Epidermal melanocyte (primary cell): ENCODE measurements around the gene FMOD.

Experiments
- DNase-seq: peaks from one replicate; pipeline ENCODE4 v3.0.0; 2011; ENCODE audit warnings: low spot score; ENCODE audit not compliant: insufficient read length

Gene FMOD

DNA sequence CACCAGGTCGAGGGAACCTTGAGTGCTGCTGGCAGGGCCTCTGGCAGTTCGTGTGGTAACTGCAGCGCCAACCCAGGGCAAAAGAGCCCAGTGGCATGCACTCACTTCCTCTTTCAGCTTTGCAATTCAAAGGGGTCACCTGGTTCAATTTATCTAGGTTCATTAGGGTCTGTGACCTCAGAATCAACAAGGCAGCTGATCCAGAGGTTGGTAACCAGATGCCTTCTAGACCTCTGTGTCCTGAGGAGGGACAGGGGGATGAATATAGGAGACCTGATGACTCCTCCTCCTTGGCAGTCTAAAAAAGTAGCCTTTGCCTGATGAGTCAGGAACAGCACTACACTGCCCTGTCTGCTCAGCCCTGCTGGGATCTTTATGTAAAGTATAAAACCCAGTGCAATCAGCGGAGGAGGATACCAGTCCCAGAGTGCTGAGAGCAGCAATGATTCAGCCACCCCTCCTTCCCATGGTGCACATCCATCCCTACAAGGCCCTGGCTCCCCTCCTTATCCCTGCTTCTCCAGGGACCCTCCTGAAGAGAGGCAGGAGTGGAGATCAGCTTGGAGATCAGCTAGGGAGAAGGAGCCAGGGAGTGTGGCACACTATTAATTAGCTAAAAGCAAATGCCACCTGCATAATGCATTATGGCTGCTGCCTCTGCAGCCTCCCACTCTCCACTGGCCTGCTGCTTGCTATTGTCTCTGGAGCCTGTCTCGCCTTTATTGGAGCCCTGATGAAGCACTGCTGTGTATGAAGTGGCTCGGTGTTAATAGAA, 11.2 kb upstream of the FMOD start:
- no peak for DNase-seq

DNA sequence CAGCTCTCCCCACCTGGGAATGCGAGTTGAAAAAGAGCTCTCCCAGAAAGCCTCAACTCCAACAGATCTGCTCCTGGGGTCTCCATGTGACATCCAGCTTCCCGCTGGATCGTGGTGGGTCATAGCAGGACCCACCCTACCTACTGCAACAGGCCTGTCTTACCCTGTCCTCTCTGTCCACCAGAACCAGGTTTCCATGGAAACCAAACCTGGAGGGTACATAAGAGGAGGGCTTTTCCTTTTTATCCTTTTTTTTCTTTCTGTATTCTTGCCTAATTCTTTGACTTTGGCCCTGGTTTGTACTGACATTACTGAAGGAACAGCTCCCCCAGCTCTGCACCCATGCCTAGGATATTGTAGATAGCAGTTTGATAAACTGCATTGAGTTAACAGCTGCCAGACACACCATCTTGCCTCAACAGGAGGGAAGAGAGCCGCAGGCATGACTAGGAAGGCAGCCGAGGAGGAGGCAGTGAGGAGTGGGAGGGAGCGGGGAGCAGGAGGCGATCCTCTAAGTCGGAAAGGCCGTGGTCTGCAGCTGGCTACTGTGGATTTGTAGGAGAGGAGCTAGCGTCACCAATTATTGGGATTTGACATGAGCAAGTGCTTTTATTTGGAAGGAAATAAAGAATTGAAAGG, 9.7 kb upstream of the FMOD start:
- DNase-seq = no peak

DNA sequence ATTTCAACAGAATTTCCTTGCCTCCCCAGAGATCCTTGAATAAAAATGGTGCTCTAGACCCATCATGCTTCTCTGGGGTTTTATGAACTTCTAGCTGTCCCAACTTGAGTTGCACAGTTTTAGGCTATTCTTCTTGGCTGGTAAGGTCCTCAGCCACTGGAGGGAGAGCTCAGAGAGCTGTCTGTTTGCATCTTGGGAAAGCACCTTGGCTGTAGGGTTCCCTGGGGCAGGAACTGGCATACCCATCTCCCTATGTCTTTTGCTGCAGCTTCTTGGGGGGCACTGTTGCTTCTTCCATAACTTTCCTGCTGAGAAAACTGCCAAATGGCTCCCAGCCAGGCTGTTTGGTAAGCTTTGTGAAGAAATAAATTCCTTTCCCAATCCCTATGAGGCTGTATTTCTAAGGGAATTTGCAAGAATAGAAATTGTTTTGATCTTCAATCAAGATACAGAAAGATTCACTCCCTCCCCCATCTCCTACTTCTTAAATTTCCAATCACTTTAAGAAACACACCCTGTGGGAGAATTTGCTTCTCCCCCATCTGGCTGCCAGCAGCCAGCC, 8.2 kb upstream of the FMOD start:
- no peak for DNase-seq

DNA sequence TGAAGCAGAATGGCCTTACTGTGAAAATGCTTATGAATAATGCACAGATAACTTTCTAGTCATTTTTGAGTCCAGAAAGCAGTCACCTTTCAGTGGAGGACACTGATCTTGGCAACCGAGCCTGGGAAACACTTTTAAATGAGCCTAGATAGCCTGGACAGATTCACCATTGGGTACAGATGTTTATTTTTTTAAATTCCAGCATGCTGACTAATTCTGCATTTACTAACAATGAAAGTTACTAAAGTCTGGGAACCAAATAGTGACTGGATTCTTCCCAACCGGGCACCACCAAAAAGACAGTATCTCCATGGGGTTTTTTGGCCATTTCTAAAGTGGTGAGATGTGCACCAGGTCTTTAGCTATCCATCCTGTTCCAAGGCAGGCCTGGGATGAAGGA, 3.3 kb upstream of the FMOD start:
- DNase-seq = peak; percentile 36

DNA sequence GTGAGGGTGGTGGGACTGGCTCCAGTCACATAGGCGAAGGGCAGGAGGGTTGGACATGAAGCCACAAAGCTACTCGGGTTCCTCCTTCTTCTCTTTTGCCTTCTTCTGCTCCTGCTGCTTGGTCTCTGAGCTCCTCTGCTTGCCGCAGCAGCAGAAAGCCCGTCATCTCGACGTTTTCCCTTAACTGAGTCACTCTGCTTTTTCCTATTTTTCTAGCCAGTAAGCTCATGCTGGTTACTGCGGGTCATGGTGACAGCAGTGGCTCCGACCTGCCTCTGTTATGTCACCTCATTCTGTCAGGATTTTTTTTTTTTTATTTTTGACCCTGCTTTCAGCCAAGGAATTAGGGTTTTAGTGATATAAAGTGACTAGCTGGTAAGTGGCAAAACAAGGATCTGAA, 2.6 kb upstream of the FMOD start:
- no peak for DNase-seq

DNA sequence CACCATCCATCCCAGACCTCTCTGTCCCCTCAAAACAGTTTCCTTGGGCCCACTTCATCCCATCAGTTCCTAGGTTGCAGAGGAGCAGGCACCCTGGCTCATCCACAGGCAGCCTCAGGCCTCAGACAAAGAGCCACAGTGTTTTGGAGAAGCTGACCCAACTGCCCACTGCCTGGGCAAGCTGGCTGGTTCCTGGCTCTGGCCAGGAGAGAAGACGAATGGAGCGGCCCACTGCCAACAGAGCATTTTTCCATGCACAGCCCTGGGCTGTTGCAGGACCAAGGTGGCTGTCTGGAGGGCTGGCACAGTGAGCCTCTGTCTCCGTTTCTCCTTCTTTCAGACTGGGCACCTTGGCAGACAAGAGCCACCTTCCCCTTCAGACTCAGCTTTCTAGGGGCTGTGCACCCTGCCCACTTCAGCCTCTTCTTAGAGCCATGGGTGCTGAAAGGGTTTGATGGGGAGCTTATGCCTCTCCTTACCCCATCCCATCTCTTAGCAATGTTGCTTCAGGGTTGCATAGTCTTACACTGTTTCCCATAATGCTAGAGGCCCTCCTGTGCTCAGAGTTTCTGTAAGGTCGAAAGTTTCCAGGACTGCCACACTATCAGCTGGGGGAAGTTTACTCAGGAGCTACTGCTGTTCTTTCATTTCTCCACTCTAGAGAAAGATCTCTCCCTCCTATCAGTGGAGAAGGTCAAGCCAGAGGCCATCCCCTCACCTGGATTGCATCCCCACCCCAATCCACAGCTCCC, 973 bp downstream of the FMOD start:
- no peak for DNase-seq

DNA sequence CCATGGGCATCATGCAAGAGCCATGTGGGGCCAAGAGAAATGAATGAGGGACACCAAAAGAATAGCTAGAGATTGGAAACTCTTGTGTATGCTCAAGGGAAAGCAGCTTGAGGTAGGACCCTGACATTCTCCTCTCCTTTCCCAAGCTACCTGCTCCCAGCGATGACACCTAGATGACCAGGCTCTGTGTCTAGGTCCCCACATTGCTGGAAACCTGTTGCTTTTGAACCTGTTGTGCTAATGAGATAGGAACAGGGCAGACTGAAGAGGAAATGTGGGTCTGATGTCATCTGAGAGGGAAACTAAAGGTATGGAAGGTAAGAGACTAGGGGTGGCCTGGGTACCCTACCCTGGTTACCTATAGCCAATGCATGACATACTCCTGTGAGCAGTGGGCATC, 1.8 kb downstream of the FMOD start:
- DNase-seq = no peak

DNA sequence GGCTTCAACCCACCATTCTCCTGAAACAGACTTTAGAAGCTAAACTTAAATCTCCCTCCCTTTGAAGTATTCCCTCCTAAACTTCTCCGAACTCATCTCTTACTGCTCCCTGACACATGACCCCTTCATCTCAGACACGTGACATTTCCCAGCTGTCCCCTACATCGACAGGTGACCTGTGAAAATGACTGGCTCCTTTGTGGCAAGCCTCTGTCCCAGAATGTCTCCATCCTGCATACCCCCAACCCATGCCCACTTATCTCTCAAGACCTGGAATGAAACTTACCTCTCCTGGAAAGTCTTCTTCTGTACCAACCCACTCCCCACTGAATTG, 4.2 kb downstream of the FMOD start:
- no peak for DNase-seq

DNA sequence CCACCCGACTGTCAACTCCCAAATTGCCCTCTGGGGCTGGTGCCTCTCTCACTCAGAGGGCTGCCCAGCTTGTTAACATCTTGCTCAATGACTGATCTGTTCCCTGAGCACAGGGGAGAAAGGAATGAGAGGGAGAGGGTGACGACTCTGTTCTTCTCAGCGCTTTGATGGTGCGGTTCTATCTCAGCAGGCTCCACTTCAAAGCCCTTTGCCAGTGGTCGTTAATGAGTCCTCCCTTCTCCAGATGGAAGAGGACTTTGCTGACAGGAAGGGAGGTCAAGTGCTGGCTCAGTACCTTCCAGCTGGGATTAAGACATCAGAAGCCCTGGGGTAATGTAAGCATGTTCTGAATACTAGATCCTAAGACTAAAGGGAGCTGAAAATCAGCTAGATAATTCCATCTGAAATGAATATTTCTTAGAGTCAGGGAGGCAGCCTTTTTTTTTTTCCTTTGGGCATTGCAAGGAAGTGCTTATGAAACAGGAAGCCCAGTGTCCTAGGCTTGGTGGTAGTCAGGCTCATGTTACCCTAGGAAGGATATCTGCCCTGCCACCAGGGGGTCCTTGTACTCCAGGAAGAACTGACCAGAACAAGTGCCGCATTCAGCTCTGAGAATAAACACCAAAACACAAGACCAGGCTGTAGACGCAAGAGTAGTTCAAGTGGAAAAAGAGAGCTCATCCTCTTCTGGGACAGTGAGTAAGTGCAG, 4.7 kb downstream of the FMOD start:
- DNase-seq = peak; percentile 36

DNA sequence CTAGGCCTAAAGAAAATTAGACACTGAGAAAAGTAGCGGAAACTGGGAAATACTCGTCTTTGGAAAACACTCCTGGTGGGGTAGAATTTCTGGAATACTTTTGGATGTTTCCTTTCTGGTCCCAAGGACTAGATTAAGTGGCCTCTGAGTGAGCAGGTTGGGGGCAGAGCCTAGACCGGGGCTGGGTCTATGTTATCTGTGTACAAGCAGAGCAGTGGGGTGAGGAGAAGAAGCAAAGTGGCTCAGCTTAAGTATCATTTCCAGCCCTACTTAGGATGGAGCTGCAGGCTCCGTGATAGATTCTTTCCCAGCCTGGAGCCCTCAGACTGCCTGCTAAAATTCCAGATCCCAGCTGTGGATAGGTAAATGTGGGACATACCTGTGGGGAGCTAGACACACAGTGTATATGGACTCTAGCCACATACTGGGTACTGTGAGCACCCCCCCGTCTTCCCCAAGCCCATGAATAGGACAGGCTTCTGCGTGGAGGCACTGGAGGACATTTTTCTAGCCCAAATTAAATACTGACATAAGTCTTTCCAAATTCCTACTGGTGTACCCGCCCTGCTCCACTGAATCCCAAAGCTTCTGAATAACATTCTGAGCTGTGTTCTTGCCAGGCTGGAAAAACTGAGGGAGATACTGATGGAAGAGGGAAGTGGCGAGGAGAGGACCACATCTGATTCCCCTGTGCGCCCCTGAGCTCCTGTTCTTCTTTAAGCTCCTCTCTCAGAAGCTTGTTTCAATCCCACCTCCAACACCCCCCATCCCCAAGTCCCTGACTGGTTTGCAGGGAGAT, 6.8 kb downstream of the FMOD start:
- DNase-seq = no peak

DNA sequence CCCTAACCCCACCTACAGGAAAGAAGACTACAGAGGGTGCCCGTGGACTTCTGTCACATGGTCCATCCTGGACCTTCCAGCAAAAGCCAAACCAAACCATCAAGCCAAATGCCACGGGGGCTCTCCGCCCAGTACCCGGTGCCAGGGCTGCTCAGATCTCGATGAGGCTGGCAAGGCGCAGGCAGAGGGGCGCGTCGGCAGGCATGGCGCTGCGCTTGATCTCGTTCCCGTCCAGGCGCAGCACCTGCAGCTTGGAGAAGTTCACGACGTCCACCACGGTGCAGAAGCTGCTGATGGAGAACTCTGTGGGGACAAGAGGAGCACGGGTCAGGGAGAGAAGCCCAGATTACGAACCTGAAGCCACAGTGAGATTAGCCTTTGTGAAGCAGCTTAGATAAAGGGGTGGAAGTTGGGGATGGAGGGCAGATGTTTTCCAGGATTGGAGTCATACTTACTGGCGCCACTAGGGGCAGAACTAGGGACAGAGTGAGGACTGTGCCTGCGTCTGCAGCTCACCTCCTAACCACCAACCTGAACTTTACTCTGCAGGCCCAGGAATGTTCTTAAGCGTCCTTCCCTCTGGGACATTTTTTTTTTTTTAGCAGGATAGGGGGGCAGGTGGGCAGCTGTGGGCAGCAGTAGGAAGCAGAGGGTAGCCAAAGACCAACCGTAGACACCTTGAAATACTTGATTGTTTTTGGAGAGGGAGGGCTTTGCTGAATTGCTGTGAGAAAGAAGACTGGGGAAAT, 8.6 kb downstream of the FMOD start:
- DNase-seq = peak; percentile 54

DNA sequence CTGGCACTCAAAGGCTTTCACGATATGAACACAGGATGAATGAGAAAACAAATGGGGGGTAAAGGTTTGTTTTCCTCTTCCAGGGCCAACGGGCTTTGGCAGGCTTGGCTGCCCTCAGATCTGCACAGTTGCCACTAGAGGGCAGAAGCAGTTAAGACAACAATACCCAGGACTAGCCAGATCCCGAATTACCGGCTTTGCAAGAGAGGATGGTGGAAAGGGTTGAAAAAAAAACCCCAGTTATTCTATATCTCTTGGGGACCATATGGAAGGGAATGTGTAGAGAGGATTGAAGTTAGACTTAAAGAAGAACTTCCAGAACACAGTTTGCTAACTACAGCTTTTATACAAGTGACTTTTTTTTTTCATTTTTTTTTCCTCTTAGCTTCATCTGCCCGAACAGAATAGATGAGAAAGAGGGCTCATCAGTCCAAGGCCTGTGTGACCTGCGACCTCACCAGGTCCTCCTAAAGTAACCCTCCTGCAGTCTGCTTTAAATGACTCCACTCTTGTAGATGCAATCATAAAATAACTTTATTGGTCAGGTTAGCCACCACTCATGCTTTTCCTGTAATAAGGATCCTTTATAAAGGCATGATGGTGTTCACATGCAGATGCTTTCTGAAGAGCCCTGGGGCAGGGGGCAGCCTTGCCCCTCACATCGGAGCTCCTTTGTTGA, 10.7 kb downstream of the FMOD start:
- DNase-seq = peak; percentile 97

DNA sequence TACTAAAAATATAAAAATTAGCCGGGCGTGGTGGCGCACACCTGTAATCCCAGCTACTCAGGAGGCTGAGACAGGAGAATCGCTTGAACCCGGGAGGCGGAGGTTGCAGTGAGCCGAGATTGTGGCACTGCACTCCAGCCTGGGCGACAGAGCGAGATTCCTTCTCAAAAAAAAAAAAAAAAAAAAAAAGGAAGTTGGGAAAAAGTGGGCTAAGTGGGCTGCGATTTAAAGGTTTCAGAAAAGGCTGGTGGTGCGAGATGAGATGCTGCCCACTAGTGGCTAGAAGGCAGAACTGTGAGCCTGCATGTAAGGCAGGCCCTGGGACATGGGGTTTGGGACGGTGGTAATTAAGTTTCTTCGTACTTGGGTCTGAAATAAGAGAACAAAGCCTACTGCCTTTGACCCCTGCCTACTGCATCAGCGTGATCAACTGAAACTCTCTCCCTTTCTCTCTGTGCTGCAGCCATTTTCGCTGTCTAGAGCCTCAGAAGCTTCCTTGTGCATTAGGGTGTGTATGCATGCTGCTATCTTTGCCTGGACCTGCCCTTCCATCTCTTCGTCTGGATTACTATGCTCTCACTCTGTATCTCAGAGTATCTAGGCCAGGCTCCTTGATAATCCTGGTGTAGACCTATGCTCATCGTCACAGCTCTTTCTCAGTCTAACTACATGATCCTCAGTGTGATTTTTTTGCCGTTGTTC, 12.4 kb downstream of the FMOD start:
- DNase-seq = peak; percentile 83

DNA sequence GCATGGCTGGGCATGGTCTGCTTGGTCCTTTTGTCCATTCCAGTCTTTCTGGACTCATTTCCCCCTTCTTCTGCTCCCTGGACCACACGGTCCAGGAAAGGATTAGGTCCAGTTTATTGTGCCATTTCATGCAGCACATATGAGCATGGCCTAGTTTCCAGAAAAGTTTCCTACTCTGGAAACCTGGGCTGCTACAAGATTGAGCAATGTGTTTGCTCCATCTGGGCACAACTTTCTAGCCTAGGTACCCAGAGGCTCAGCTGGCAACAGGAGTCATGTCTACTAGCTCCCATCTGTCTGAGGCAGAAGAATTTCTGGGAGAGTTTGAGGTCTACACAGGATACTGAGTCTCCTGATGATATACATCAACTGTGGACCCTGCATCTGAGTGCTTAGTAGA, 14.8 kb downstream of the FMOD start:
- no peak for DNase-seq

DNA sequence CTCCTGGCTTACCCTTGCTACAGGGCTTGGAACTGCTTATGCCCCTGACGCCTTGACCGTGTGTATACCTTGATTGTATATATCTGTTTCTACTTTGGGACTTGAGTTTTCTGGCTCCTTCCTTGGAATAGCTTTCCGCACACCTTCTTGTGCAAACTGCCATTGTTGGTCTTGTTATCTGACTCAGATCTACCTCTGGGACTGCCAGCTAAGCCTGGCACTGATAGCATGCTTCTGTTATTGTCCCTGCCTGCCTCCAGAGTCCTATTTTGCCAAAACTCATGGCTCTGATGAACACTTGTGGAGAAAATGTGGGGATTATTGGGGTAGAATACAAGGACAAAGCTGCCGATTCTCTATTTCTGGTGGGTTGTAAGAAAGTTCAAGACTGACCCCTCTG, 15.4 kb downstream of the FMOD start:
- no peak for DNase-seq

DNA sequence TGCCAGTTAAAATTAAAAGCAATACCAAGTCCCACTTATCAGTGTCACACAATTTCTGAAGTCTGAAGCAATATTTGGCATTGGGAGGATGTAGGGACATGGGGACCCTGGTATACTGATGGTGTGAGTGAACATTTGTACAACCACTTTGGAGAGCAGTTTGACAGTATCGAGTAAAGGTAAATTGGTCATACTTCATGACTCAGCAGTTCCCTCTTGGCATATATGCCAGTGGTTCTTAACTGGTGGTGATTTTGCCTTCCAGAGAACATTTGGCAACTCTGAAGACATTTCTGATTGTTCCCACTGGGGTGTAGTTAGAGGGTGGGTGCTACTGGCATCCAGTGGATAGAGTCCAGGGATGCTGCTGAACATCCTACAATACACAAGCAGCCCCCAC, 19.7 kb downstream of the FMOD start:
- no peak for DNase-seq

DNA sequence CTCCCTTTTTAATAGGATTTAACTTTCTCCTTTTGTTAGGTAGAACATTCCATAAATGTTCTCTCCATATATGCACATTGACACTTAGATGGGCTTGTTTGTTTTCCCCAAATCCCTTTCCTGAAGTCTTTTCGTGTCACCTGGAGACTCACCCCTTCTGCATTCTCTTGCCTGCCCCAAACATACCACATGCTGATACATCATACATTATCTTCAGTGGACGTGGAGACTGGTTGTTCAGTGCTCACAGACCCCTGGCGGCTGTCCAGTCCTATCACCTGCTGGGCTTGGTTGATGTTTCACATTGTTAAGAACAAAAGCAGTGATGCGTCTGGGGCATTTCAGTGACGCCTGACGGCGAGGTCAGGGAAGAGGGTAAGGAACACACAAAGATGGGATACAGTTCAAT, 22.2 kb downstream of the FMOD start:
- DNase-seq = no peak

DNA sequence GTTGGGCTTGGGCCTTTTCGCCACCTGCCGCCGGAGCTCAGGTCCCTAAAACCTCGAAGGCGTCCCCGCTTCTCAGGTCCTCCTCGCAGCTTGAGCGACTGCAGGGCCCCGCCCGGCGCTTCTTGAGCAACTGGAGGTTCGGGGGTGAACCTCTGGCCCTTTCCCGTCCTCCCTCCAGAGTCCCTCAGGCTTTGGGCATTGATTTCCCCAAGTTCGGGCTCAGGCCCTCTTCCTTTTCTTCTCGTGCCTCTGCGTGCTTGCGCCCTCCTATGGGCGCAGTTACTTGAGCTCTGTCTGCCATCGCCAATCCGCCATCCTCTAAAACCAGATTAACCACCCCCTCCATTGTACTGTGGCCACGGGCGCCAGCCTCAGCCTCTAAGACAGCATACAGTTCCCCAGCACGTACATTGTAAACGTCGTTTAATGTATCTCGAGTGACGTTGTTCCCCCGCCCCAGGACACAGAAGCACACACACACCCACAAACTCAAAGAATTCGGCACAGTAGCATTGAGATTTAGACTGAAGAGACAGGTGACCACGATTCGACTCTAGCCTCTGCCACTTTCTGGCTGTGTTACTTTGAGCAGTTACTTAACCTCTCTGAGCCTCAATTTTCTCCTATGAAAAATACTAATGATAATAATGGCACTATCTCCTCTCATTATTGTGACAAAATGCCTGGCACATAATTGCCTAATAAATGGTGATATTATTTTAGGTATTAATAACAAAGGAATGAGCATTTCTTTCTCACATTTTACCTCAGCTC, 23.1 kb downstream of the FMOD start:
- DNase-seq = peak; percentile 40
